ENCODE data around the gene ZBTB20. TPM values are rescaled to one million over a fixed set of nuclear protein-coding genes. Genes with fewer than 3 reads are reported as not detected.

Gene ZBTB20
- total RNA-seq, 1 donor from 2014 or later = 21.4 TPM

GRCh38 chr3:114863848-114864247, 283.2 kb downstream of the ZBTB20 start:
- Histone ChIP-seq H3K4me1 (ENCODE audit: insufficient read depth, low read length) (no peaks in the 10 kb centered on the region), H3K27me3 (ENCODE audit: insufficient read depth, low read length) (no peaks in the 10 kb centered on the region), H3K4me3 (ENCODE audit: insufficient read depth, low read depth, low read length) (no peak overlapping the region), H3K9ac (ENCODE audit: low read length) (no peak overlapping the region), H4K20me1 (ENCODE audit: insufficient read depth, low read length) (no peaks in the 10 kb centered on the region), H2AFZ (ENCODE audit: low read depth, low read length) (no peak overlapping the region), H3K36me3 (ENCODE audit: insufficient read depth, low read length) (no peaks in the 10 kb centered on the region), H3K4me2 (ENCODE audit: low read length) (no peak overlapping the region), H3K9me3 (ENCODE audit: insufficient read depth, low read depth, low read length) (no peaks in the 10 kb centered on the region), H3K79me2 (ENCODE audit: insufficient read depth, low read length) (no peaks in the 10 kb centered on the region), H3K27ac (ENCODE audit: low read depth, low read length) (no peak overlapping the region)
- FAIRE-seq (no peak), DNase-seq (ENCODE audit: low read depth) (no peak)
- Mint-ChIP-seq H3K4me1 (ENCODE audit: low read depth, unreplicated experiment) (no peaks in the 10 kb centered on the region), H3K9me3 (ENCODE audit: unreplicated experiment) (no peaks in the 10 kb centered on the region), H3K36me3 (ENCODE audit: low read depth, unreplicated experiment) (no peaks in the 10 kb centered on the region), H3K27ac (ENCODE audit: unreplicated experiment) (no peak overlapping the region), H3K4me3 (ENCODE audit: unreplicated experiment) (no peak overlapping the region), H3K27me3 (ENCODE audit: low read depth, unreplicated experiment) (no peaks in the 10 kb centered on the region)
- TF ChIP-seq EZH2 (IDR thresholded peaks at IDR 0.05; ENCODE audit: insufficient read depth, low read length) (no peak), CTCF (IDR thresholded peaks at IDR 0.05; ENCODE audit: insufficient read depth, low read depth, low read length) (no peak)

GRCh38 chr3:114861666-114862065, 285.4 kb downstream of the ZBTB20 start:
- Histone ChIP-seq H3K36me3 (ENCODE audit: insufficient read depth, low read length) (no peaks in the 10 kb centered on the region), H3K27me3 (ENCODE audit: insufficient read depth, low read length) (no peaks in the 10 kb centered on the region), H2AFZ (ENCODE audit: low read depth, low read length) (no peak overlapping the region), H3K9ac (ENCODE audit: low read length) (no peak overlapping the region), H3K9me3 (ENCODE audit: insufficient read depth, low read depth, low read length) (no peaks in the 10 kb centered on the region), H3K4me3 (ENCODE audit: insufficient read depth, low read depth, low read length) (no peak overlapping the region), H3K4me2 (ENCODE audit: low read length) (no peak overlapping the region), H3K79me2 (ENCODE audit: insufficient read depth, low read length) (no peaks in the 10 kb centered on the region), H3K4me1 (ENCODE audit: insufficient read depth, low read length) (no peaks in the 10 kb centered on the region), H4K20me1 (ENCODE audit: insufficient read depth, low read length) (no peaks in the 10 kb centered on the region), H3K27ac (ENCODE audit: low read depth, low read length) (no peak overlapping the region)
- Mint-ChIP-seq H3K27me3 (ENCODE audit: low read depth, unreplicated experiment) (no peaks in the 10 kb centered on the region), H3K4me1 (ENCODE audit: low read depth, unreplicated experiment) (no peaks in the 10 kb centered on the region), H3K9me3 (ENCODE audit: unreplicated experiment) (no peaks in the 10 kb centered on the region), H3K27ac (ENCODE audit: unreplicated experiment) (no peak overlapping the region), H3K36me3 (ENCODE audit: low read depth, unreplicated experiment) (no peaks in the 10 kb centered on the region), H3K4me3 (ENCODE audit: unreplicated experiment) (no peak overlapping the region)
- DNase-seq (ENCODE audit: low read depth) = no peak
- no peak for FAIRE-seq
- no peak for TF ChIP-seq EZH2 (IDR thresholded peaks at IDR 0.05; ENCODE audit: insufficient read depth, low read length)
- TF ChIP-seq CTCF (IDR thresholded peaks at IDR 0.05; ENCODE audit: insufficient read depth, low read depth, low read length) = no peak

GRCh38 chr3:114860531-114860930, 286.6 kb downstream of the ZBTB20 start:
- H3K36me3 ChIP-seq (ENCODE audit: insufficient read depth, low read length) = no peaks in the 10 kb centered on the region

More at GRCh38 chr3:114860531-114860930, 286.6 kb downstream of the ZBTB20 start:
- no peak overlapping the region for H3K4me3 ChIP-seq (ENCODE audit: insufficient read depth, low read depth, low read length)
- H3K4me2 ChIP-seq (ENCODE audit: low read length) = no peak overlapping the region
- no peak overlapping the region for H3K27ac ChIP-seq (ENCODE audit: low read depth, low read length)
- Mint-ChIP-seq H3K9me3 (ENCODE audit: unreplicated experiment) (no peaks in the 10 kb centered on the region), H3K4me1 (ENCODE audit: low read depth, unreplicated experiment) (no peaks in the 10 kb centered on the region), H3K27ac (ENCODE audit: unreplicated experiment) (no peak overlapping the region), H3K4me3 (ENCODE audit: unreplicated experiment) (no peak overlapping the region), H3K27me3 (ENCODE audit: low read depth, unreplicated experiment) (no peaks in the 10 kb centered on the region), H3K36me3 (ENCODE audit: low read depth, unreplicated experiment) (no peaks in the 10 kb centered on the region)
- H4K20me1 ChIP-seq (ENCODE audit: insufficient read depth, low read length) = no peaks in the 10 kb centered on the region
- DNase-seq (ENCODE audit: low read depth) = no peak
- no peaks in the 10 kb centered on the region for H3K27me3 ChIP-seq (ENCODE audit: insufficient read depth, low read length)
- TF ChIP-seq EZH2 (IDR thresholded peaks at IDR 0.05; ENCODE audit: insufficient read depth, low read length) (no peak), CTCF (IDR thresholded peaks at IDR 0.05; ENCODE audit: insufficient read depth, low read depth, low read length) (no peak)
- H2AFZ ChIP-seq (ENCODE audit: low read depth, low read length) = no peak overlapping the region
- no peaks in the 10 kb centered on the region for H3K9me3 ChIP-seq (ENCODE audit: insufficient read depth, low read depth, low read length)
- FAIRE-seq = no peak
- no peaks in the 10 kb centered on the region for H3K4me1 ChIP-seq (ENCODE audit: insufficient read depth, low read length)
- H3K79me2 ChIP-seq (ENCODE audit: insufficient read depth, low read length) = no peaks in the 10 kb centered on the region
- H3K9ac ChIP-seq (ENCODE audit: low read length) = no peak overlapping the region
